H1 (cell line): ENCODE data around the gene PDE8A. TPM values are rescaled to one million over a fixed set of nuclear protein-coding genes. Genes with fewer than 3 reads are reported as not detected.

Experiments used
- CTCF ChIA-PET: fragments of 300-600 bp; sonication (Branson Sonifier 250); formaldehyde crosslinking; loops from one replicate; lab custom pipeline; 2021; ENCODE audit not compliant: partially characterized antibody; lab: Charles Lee
- POLR2A ChIA-PET: fragments of 300-600 bp; sonication (Branson Sonifier 250); formaldehyde crosslinking; loops from one replicate; lab custom pipeline; 2021; ENCODE audit warnings: inconsistent platforms; ENCODE audit not compliant: partially characterized antibody; lab: Charles Lee
- DNase-seq, 2 experiments: peaks; one replicate each; pipeline versions ENCODE4 v3.0.0 to v3.0.0-alpha.2; 2010 to 2022; ENCODE audit warnings: low spot score in 2 of 2, low read depth in 1 of 2, mixed read lengths in 1 of 2
- FAIRE-seq: peaks from 2 replicates; lab custom pipeline; 2011; peaks lifted over from hg19 to GRCh38; lab: Jason Lieb, UNC
- H2AFZ ChIP-seq: 2 replicates; pipeline ENCODE4 v1.8.1; 2012; ENCODE audit warnings: low read length, inconsistent platforms
- H2AK5ac ChIP-seq: 2 replicates; pipeline ENCODE4 v1.6.1; 2013; ENCODE audit warnings: low read depth, low read length
- H2BK120ac ChIP-seq: replicated peaks from 2 replicates; pipeline ENCODE3; 2013; ENCODE audit warnings: low read depth, low read length, inconsistent platforms
- H2BK12ac ChIP-seq: 2 replicates; pipeline ENCODE4 v1.6.1; 2013; ENCODE audit warnings: low read depth, low read length
- H2BK15ac ChIP-seq: 2 replicates; pipeline ENCODE4 v1.6.1; 2013; ENCODE audit warnings: low read length
- H2BK20ac ChIP-seq: 2 replicates; pipeline ENCODE4 v1.6.1; 2013; ENCODE audit warnings: low read length
- H2BK5ac ChIP-seq: 2 replicates; pipeline ENCODE4 v1.6.1; 2013; ENCODE audit warnings: low read depth, low read length
- H3K14ac ChIP-seq: 2 replicates; pipeline ENCODE4 v1.6.1; 2013; ENCODE audit warnings: inconsistent platforms; ENCODE audit not compliant: insufficient read length
- H3K18ac ChIP-seq: 2 replicates; pipeline ENCODE4 v1.6.1; 2013; ENCODE audit warnings: low read length; ENCODE audit errors: extremely low read depth
- H3K23ac ChIP-seq: 2 replicates; pipeline ENCODE4 v1.6.1; 2013; ENCODE audit warnings: inconsistent platforms; ENCODE audit not compliant: insufficient read length
- H3K23me2 ChIP-seq: 2 replicates; pipeline ENCODE4 v1.6.1; 2013; ENCODE audit warnings: low read depth, low read length
- H3K27ac ChIP-seq: 2 replicates; pipeline ENCODE4 v1.6.1; 2011; ENCODE audit warnings: low read depth, low read length, inconsistent platforms
- H3K27me3 ChIP-seq, 4 experiments: replicated peaks in 1 of 4; 1 replicate in 1 of 4; 2 replicates in 3 of 4; pipeline versions ENCODE4 v1.6.1 to v1.8.1; 2011 to 2013; ENCODE audit warnings: low read length in 3 of 4, mild to moderate bottlenecking in 3 of 4, inconsistent platforms in 2 of 4, mixed read lengths in 2 of 4, moderate library complexity in 1 of 4; ENCODE audit not compliant: control insufficient read depth in 3 of 4, insufficient read depth in 3 of 4; ENCODE audit errors: extremely low read depth in 1 of 4
- H3K36me3 ChIP-seq, 4 experiments: 2 replicates each; pipeline versions ENCODE4 v1.6.1 to v1.8.1; 2011 to 2013; ENCODE audit warnings: mild to moderate bottlenecking in 4 of 4, low read length in 3 of 4, moderate library complexity in 2 of 4, control low read depth in 1 of 4, inconsistent platforms in 1 of 4; ENCODE audit not compliant: insufficient read depth in 4 of 4, control insufficient read depth in 2 of 4
- H3K4ac ChIP-seq: replicated peaks from 2 replicates; pipeline ENCODE3; 2013; ENCODE audit warnings: low read length, low read depth, mixed read lengths, inconsistent platforms; ENCODE audit not compliant: insufficient read length
- H3K4me1 ChIP-seq, 4 experiments: replicated peaks in 1 of 4; 1 replicate in 1 of 4; 2 replicates in 3 of 4; pipeline versions ENCODE4 v1.6.1 to v1.8.1; 2011 to 2013; ENCODE audit warnings: low read length in 3 of 4, inconsistent platforms in 2 of 4, mixed read lengths in 1 of 4; ENCODE audit not compliant: insufficient read depth in 4 of 4, control insufficient read depth in 3 of 4
- H3K4me2 ChIP-seq, 2 experiments: 2 replicates each; pipeline versions ENCODE4 v1.6.1 to v1.8.1; 2011 to 2013; ENCODE audit warnings: low read depth in 2 of 2, low read length in 2 of 2, control low read depth in 1 of 2, inconsistent platforms in 1 of 2, mild to moderate bottlenecking in 1 of 2; ENCODE audit not compliant: insufficient read depth in 1 of 2
- H3K4me3 ChIP-seq, 4 experiments: fragments of 200-600, 300-600 bp in 1 of 4; sonication (generic), shearing (Covaris generic), sonication (Bioruptor Twin) in 1 of 4; 2 replicates each; pipeline versions ENCODE4 v1.5.1 to v1.8.1; 2011 to 2016; ENCODE audit warnings: low read length in 4 of 4, low read depth in 3 of 4, control low read depth in 2 of 4, inconsistent platforms in 2 of 4, mild to moderate bottlenecking in 2 of 4, mixed read lengths in 1 of 4, moderate library complexity in 1 of 4; ENCODE audit not compliant: insufficient read depth in 2 of 4; ENCODE audit errors: extremely low read depth in 1 of 4
- H3K56ac ChIP-seq: replicated peaks from 2 replicates; pipeline ENCODE3; 2013; ENCODE audit warnings: low read depth, mild to moderate bottlenecking, mixed read lengths, low read length, inconsistent platforms; ENCODE audit not compliant: insufficient read length
- H3K79me1 ChIP-seq: 2 replicates; pipeline ENCODE4 v1.6.1; 2013; ENCODE audit warnings: low read depth, low read length, control low read depth
- H3K79me2 ChIP-seq, 2 experiments: 2 replicates each; pipeline versions ENCODE4 v1.6.1 to v1.8.1; 2012 to 2013; ENCODE audit warnings: low read length in 2 of 2, mild to moderate bottlenecking in 2 of 2, inconsistent platforms in 1 of 2; ENCODE audit not compliant: insufficient read depth in 2 of 2, control insufficient read depth in 1 of 2
- H3K9ac ChIP-seq, 4 experiments: replicated peaks in 1 of 4; 1 replicate in 1 of 4; 2 replicates in 3 of 4; pipeline versions ENCODE4 v1.6.1 to v1.8.1; 2011 to 2013; ENCODE audit warnings: low read depth in 3 of 4, low read length in 3 of 4, control low read depth in 2 of 4, mild to moderate bottlenecking in 2 of 4, moderate library complexity in 2 of 4, inconsistent platforms in 1 of 4; ENCODE audit errors: extremely low read depth in 1 of 4
- H3K9me3 ChIP-seq, 2 experiments: 2 replicates each; pipeline versions ENCODE4 v1.6.1 to v1.8.1; 2012 to 2013; ENCODE audit warnings: mild to moderate bottlenecking in 2 of 2, moderate library complexity in 2 of 2, control low read depth in 1 of 2, inconsistent platforms in 1 of 2, low read depth in 1 of 2, low read length in 1 of 2, mixed read lengths in 1 of 2; ENCODE audit not compliant: insufficient read depth in 2 of 2
- H4K20me1 ChIP-seq, 2 experiments: replicated peaks in 1 of 2; 2 replicates each; pipeline versions ENCODE3 to v1.8.1; 2011 to 2013; ENCODE audit warnings: inconsistent platforms in 2 of 2, low read length in 2 of 2, mild to moderate bottlenecking in 1 of 2; ENCODE audit not compliant: insufficient read depth in 2 of 2, control insufficient read depth in 1 of 2
- H4K5ac ChIP-seq: 2 replicates; pipeline ENCODE4 v1.6.1; 2013; ENCODE audit warnings: low read length, low read depth, mixed read lengths, inconsistent platforms; ENCODE audit not compliant: insufficient read length
- H4K8ac ChIP-seq: 2 replicates; pipeline ENCODE4 v1.8.0; 2013; ENCODE audit warnings: mild to moderate bottlenecking, moderate library complexity, low read length, inconsistent platforms; ENCODE audit not compliant: insufficient read depth; ENCODE audit errors: extremely low read depth
- H4K91ac ChIP-seq: replicated peaks from 2 replicates; pipeline ENCODE3; 2013; ENCODE audit warnings: low read length, mixed read lengths, inconsistent platforms; ENCODE audit not compliant: insufficient read length
- CREB1 ChIP-seq: IDR thresholded peaks from 2 replicates; pipeline ENCODE4 v1.6.1; 2012; ENCODE audit warnings: inconsistent platforms
- EGR1 ChIP-seq: IDR thresholded peaks from 2 replicates; pipeline ENCODE4 v1.6.1; 2011; ENCODE audit warnings: low read depth, low read length, borderline replicate concordance
- HDAC2 ChIP-seq, 2 experiments: fragments of 300-600 bp in 1 of 2; sonication (generic) in 1 of 2; IDR thresholded peaks; 2 replicates each; pipeline ENCODE4 v1.6.1; 2011 to 2012; ENCODE audit warnings: low read depth in 2 of 2, low read length in 2 of 2, mild to moderate bottlenecking in 2 of 2, moderate library complexity in 2 of 2, borderline replicate concordance in 1 of 2, inconsistent platforms in 1 of 2
- SAP30 ChIP-seq: fragments of 300-600 bp; sonication (generic); IDR thresholded peaks from 2 replicates; pipeline ENCODE4 v1.7.1; 2012; ENCODE audit warnings: low read length, moderate library complexity, mild to moderate bottlenecking, inconsistent platforms; ENCODE audit not compliant: insufficient read depth, insufficient replicate concordance
- WGBS, 2 experiments: shearing (Covaris generic) in 1 of 2; methylation state at CpG; one replicate each; pipeline versions ENCODE4 v1.1.6 to v1.1.7; 2013 to 2015; ENCODE audit warnings: low lambda C conversion rate in 2 of 2, mixed read lengths in 2 of 2, inconsistent platforms in 1 of 2, low coverage in 1 of 2, missing lambda C conversion rate in 1 of 2; ENCODE audit not compliant: insufficient replicate concordance in 2 of 2, insufficient coverage in 1 of 2, insufficient read length in 1 of 2; ENCODE audit errors: extremely low coverage in 1 of 2, missing lambda C conversion rate in 1 of 2; 5-methylcytosine and 5-hydroxymethylcytosine counted together
- polyA plus RNA-seq, 7 experiments: library from polyadenylated mRNA; depleted of rRNA in 3 of 7; stranded (reverse) in 5 of 7; unstranded in 2 of 7; fragments of >200 nt in 5 of 7; fragments of 200-250 nt in 2 of 7; gene quantifications; 1 replicate in 5 of 7; 2 replicates in 1 of 7; 4 replicates in 1 of 7; pipeline versions ENCODE4 v1.2.1 to v1.2.3, GENCODE V29; 2011 to 2013; ENCODE audit warnings: missing spikeins in 2 of 7, mixed read lengths in 2 of 7
- total RNA-seq: library from RNA; stranded (reverse); fragmentation: NEBNext Ultra II Directional; extraction: Animal tissue kit (Norgen Biotek cat#: 25700); gene quantifications from 2 replicates; pipeline ENCODE4 v1.2.1, GENCODE V29; 2021

Gene PDE8A
- total and polyA plus RNA-seq, 2 of the 8 experiments (the other 6 are each of a cell fraction or from before 2014, with no cell fraction given): 6.9 to 7.8 TPM

GRCh38 chr15:84988909-84989644 is 7.4 kb downstream of the PDE8A start:
- Histone ChIP-seq H3K79me1 (no peaks in the 10 kb centered on the region), H3K9ac (no peak overlapping the region), H3K27ac (no peak overlapping the region), H3K18ac (no peak overlapping the region), H2BK120ac (no peak overlapping the region), H3K36me3 (no peaks in the 10 kb centered on the region), H4K5ac (no peak overlapping the region), H3K9me3 (no peaks in the 10 kb centered on the region), H2AFZ (no peak overlapping the region), H2BK15ac (no peak overlapping the region), H3K27me3 (no peaks in the 10 kb centered on the region; a peak in 2 of 7 replicates), H3K23me2 (no peaks in the 10 kb centered on the region; the same call in 1 of the 2 replicates), H3K56ac (no peak overlapping the region), H4K8ac (no peak overlapping the region), H2BK12ac (no peak overlapping the region), H2BK5ac (no peak overlapping the region), H4K91ac (no peak overlapping the region), H4K20me1 (peaks cover 0 to 3% of the 10 kb centered on the region in 2 experiments), H2AK5ac (no peak overlapping the region), H3K79me2 (0 out of 4 replicates have a peak, but pooled peaks cover 0 to 9% of the 10 kb centered on the region in 2 experiments), H2BK20ac (no peak overlapping the region), H3K4ac (no peak overlapping the region), H3K4me3 (no peak overlapping the region), H3K4me1 (no peaks in the 10 kb centered on the region), H3K14ac (no peak overlapping the region), H3K4me2 (no peak overlapping the region), H3K23ac (no peak overlapping the region)
- POLR2A ChIA-PET: interaction anchor here (0.6 to 1.5 kb wide), 3 partner anchors 9 to 12 kb away, joined by 3 to 4 read pairs (median 3); no protein-coding TSS in a partner anchor
- 82% methylated on average over 2 of the region's 2 CpGs; no CpG with 5 or more reads in 1 of the 2 experiments for WGBS, 2 experiments
- DNase-seq (peak in 1 of 2 experiments; percentile 23), FAIRE-seq (no peak)
- CTCF ChIA-PET: interaction anchor here (0.8 to 2.3 kb wide), 8 partner anchors 11 to 71 kb away, joined by 3 to 10 read pairs (median 5); no protein-coding TSS in a partner anchor
- TF ChIP-seq SAP30: no peak
- TF ChIP-seq EGR1: no peak
- no peak for TF ChIP-seq HDAC2 (IDR thresholded peaks at IDR 0.05; ENCODE audit: borderline replicate concordance in 1 of 2, low read depth in 2 of 2, low read length in 2 of 2)
- TF ChIP-seq CREB1: no peak
